Activated CD8-positive, alpha-beta T cell treated with anti-CD3 and anti-CD28 coated beads for 36 hours (primary cell): ENCODE measurements around the gene PPP4R4. TPM values are rescaled to one million over a fixed set of nuclear protein-coding genes. Genes with fewer than 3 reads are reported as not detected.

Experiments
- ATAC-seq: fragments of 200-7000 bp; cut with Tn5 transposase; one replicate; pipeline ENCODE4 v1.10.0; 2021; ENCODE audit warnings: mild to moderate bottlenecking, moderate library complexity
- CTCF ChIA-PET: fragments of 350-600 bp; sonication (Branson Sonifier 250); formaldehyde crosslinking; loops from one replicate; lab custom pipeline; 2021; ENCODE audit warnings: antibody characterized with exemption; lab: Charles Lee
- POLR2A ChIA-PET: fragments of 350-600 bp; sonication (Branson Sonifier 250); formaldehyde crosslinking; loops from one replicate; lab custom pipeline; 2021; ENCODE audit warnings: antibody characterized with exemption; lab: Charles Lee
- DNase-seq: peaks from one replicate; pipeline ENCODE4 v3.0.0-alpha.2; 2020
- H3K27ac Mint-ChIP-seq: one replicate; pipeline ENCODE4 v1.8.0; 2021; ENCODE audit warnings: mild to moderate bottlenecking, mixed read lengths
- H3K27me3 Mint-ChIP-seq: one replicate; pipeline ENCODE4 v1.8.0; 2021; ENCODE audit warnings: mixed read lengths
- H3K36me3 Mint-ChIP-seq: one replicate; pipeline ENCODE4 v1.8.0; 2021; ENCODE audit warnings: low read depth, mixed read lengths
- H3K4me1 Mint-ChIP-seq: one replicate; pipeline ENCODE4 v1.8.0; 2021; ENCODE audit warnings: low read depth, mixed read lengths
- H3K4me3 Mint-ChIP-seq: one replicate; pipeline ENCODE4 v1.8.0; 2021; ENCODE audit warnings: mild to moderate bottlenecking, moderate library complexity, mixed read lengths
- H3K9me3 Mint-ChIP-seq: one replicate; pipeline ENCODE4 v1.8.0; 2021; ENCODE audit warnings: mixed read lengths
- CTCF ChIP-seq: fragments of 200-600 bp; IDR thresholded peaks from one replicate; pipeline ENCODE4 v1.8.0; 2022; ENCODE audit warnings: antibody characterized with exemption, mild to moderate bottlenecking
- intact Hi-C: fragments of 100-400 bp; cut with micrococcal nuclease; formaldehyde crosslinking; loops from one replicate; pipeline ENCODE4 v1.10.0; 2022
- total RNA-seq, 2 experiments: library from RNA; stranded (reverse); gene quantifications; one replicate each; pipeline ENCODE4 v1.2.3, GENCODE V29; 2021

Gene PPP4R4
- total RNA-seq, 2 experiments from 2014 or later: 0.63 to 1.2 TPM

DNA sequence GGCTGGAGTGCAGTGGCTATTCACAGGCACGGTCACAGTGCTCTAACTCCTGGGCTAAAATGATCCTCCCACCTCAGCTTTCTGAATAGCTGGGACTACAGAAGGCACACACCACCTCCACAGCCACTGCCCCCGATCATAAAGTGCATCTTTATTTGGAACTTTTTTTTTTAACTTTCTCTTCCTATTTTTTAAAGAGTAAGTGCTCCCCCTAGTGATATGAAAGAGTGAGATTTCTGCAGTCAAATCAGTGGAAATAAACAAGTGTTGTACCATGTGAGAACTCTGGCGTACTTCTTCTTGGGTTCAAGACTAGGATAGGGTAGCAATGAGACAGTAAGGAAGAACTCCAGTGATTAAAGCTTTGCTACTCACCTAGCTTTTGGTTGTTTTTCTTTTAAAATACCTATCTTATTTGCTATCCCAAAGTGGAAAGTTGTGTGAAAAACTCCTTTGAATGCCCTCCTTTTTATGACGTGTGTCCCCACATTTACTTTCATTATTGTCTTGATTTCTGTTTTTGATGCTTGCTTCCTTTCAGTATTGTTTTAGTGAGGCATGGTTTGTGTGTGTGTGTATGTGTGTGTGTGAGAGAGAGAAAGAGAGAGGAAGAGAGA is 6.6 kb downstream of the PPP4R4 start:
- peak; percentile 73 for TF ChIP-seq CTCF
- intact Hi-C loops: loop anchor here (1.0 to 2.0 kb wide), 2 partner anchors 44 to 144 kb away; no protein-coding TSS in a partner anchor
- ATAC-seq (peak; percentile 81), DNase-seq (no peak)
- peak overlapping the region; percentile 5 for H3K27ac Mint-ChIP-seq
- no peaks in the 10 kb centered on the region for H3K36me3 Mint-ChIP-seq
- H3K27me3 Mint-ChIP-seq: peaks cover 19% of the 10 kb centered on the region
- ChIA-PET POLR2A (interaction anchor here (1.2 to 1.6 kb wide), 2 partner anchors 52 to 128 kb away, joined by 3 to 4 read pairs; no protein-coding TSS in a partner anchor), CTCF (interaction anchor here (0.6 to 8.2 kb wide), 17 partner anchors 10 to 242 kb away, joined by 3 to 92 read pairs (median 4); partner anchors contain the start of gene IFI27L2)
- H3K4me1 Mint-ChIP-seq: peaks cover 13% of the 10 kb centered on the region
- H3K9me3 Mint-ChIP-seq: no peaks in the 10 kb centered on the region
- peak overlapping the region; percentile 47 for H3K4me3 Mint-ChIP-seq

DNA sequence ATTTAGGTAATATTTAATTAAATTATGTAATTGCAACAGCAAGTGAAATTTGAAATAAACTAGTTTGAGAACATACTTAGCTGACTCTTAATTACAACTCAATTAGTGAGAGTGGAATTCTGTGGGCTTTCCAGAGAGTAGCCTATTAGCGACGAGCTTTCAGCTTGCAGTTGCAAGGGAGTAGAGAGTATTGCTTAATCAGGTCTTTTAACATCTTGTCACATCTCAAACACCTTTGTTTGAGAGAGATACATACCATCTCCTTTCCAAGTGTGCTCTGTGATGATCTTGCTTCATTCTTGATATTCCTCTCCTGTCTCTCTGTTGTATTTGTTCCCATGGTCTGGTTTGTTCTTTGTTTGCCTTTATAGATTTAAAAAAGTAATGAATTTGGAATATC is 7.7 kb downstream of the PPP4R4 start:
- no peak for ATAC-seq
- Mint-ChIP-seq H3K36me3 (no peaks in the 10 kb centered on the region), H3K27ac (no peak overlapping the region), H3K4me3 (no peak overlapping the region), H3K4me1 (peaks cover 12% of the 10 kb centered on the region), H3K27me3 (peaks cover 12% of the 10 kb centered on the region), H3K9me3 (no peaks in the 10 kb centered on the region)
- no peak for TF ChIP-seq CTCF
- intact Hi-C loops: loop anchor here (2.0 kb wide), 1 partner anchor 45 kb away; no protein-coding TSS in a partner anchor
- CTCF ChIA-PET: interaction anchor here (0.9 to 8.2 kb wide), 6 partner anchors 9 to 147 kb away, joined by 3 to 92 read pairs (median 32); partner anchors contain the start of gene IFI27L2
- POLR2A ChIA-PET: no interaction called here
- no peak for DNase-seq

GRCh38 chr14:94192536-94192935 is 18.4 kb downstream of the PPP4R4 start:
- TF ChIP-seq CTCF: no peak
- Mint-ChIP-seq H3K4me1 (no peaks in the 10 kb centered on the region), H3K9me3 (peaks cover 2% of the 10 kb centered on the region), H3K4me3 (no peak overlapping the region), H3K27me3 (peaks cover 33% of the 10 kb centered on the region), H3K27ac (no peak overlapping the region), H3K36me3 (no peaks in the 10 kb centered on the region)
- DNase-seq: no peak
- no peak for ATAC-seq
- POLR2A ChIA-PET: no interaction called here
- CTCF ChIA-PET: interaction anchor here (1.0 kb wide), 1 partner anchor 56 kb away, joined by 3 read pairs; no protein-coding TSS in a partner anchor
- intact Hi-C loops: no loop called here

GRCh38 chr14:94193776-94194175 is 19.7 kb downstream of the PPP4R4 start:
- DNase-seq: no peak
- TF ChIP-seq CTCF: no peak
- H3K27me3 Mint-ChIP-seq: peaks cover 31% of the 10 kb centered on the region
- H3K27ac Mint-ChIP-seq: no peak overlapping the region
- H3K4me1 Mint-ChIP-seq: no peaks in the 10 kb centered on the region
- intact Hi-C loops: no loop called here
- ChIA-PET POLR2A (no interaction called here), CTCF (interaction anchor here (0.9 kb wide), 1 partner anchor 12 kb away, joined by 3 read pairs; no protein-coding TSS in a partner anchor)
- H3K4me3 Mint-ChIP-seq: no peak overlapping the region
- H3K36me3 Mint-ChIP-seq: no peaks in the 10 kb centered on the region
- no peak for ATAC-seq
- peaks cover 2% of the 10 kb centered on the region for H3K9me3 Mint-ChIP-seq

DNA sequence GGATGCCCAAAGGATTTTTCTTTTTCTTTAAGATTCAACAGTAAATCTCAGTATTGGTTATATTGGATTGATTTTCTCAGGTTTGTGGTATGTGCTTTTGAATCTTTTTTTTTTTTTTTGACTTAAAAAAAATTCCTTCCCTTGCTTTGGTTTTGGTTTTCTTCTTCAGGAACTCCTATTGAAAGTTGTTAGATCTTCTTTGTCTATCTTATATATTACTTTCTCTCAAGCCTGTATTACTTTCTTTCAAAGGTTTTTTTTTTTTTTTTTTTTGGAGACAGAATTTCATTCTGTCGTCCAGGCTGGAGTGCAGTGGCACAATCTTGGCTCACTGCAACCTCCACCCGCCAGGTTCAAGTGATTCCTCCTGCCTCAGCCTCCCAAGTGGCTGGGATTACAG is 21.9 kb downstream of the PPP4R4 start:
- no peak for TF ChIP-seq CTCF
- Mint-ChIP-seq H3K4me1 (no peaks in the 10 kb centered on the region), H3K27me3 (peaks cover 30% of the 10 kb centered on the region), H3K4me3 (no peak overlapping the region), H3K27ac (no peak overlapping the region), H3K9me3 (peaks cover 10% of the 10 kb centered on the region), H3K36me3 (peaks cover 2% of the 10 kb centered on the region)
- no peak for DNase-seq
- ChIA-PET CTCF (no interaction called here), POLR2A (no interaction called here)
- ATAC-seq: no peak
- intact Hi-C loops: no loop called here
